Trophoblast cell (in vitro differentiated cells and primary cell): ENCODE results near the gene ATP1A4.

Experiments
- DNase-seq, 2 donors: peaks; one replicate each; pipeline ENCODE4 v3.0.0-alpha.2; 2016
- H2AFZ ChIP-seq: 2 replicates; pipeline ENCODE4 v1.6.1; 2013; ENCODE audit warnings: low read length, moderate library complexity, mild to moderate bottlenecking; ENCODE audit not compliant: insufficient read depth, poor library complexity
- H2AK5ac ChIP-seq: 2 replicates; pipeline ENCODE4 v1.6.1; 2013; ENCODE audit warnings: mild to moderate bottlenecking, low read length
- H2BK120ac ChIP-seq: 2 replicates; pipeline ENCODE4 v1.6.1; 2013; ENCODE audit warnings: low read length, mild to moderate bottlenecking, moderate library complexity; ENCODE audit not compliant: insufficient read depth, poor library complexity
- H2BK12ac ChIP-seq: 2 replicates; pipeline ENCODE4 v1.6.1; 2013; ENCODE audit warnings: mild to moderate bottlenecking, low read length, moderate library complexity
- H2BK5ac ChIP-seq: 2 replicates; pipeline ENCODE4 v1.6.1; 2013; ENCODE audit warnings: low read length, low read depth, moderate library complexity, mild to moderate bottlenecking; ENCODE audit not compliant: poor library complexity
- H3K14ac ChIP-seq: 2 replicates; pipeline ENCODE4 v1.6.1; 2013; ENCODE audit warnings: mild to moderate bottlenecking, low read length
- H3K18ac ChIP-seq: 2 replicates; pipeline ENCODE4 v1.6.1; 2013; ENCODE audit warnings: mild to moderate bottlenecking, low read length
- H3K23ac ChIP-seq: 2 replicates; pipeline ENCODE4 v1.6.1; 2013; ENCODE audit warnings: low read length
- H3K27ac ChIP-seq: 2 replicates; pipeline ENCODE4 v1.5.1; 2013; ENCODE audit warnings: low read depth, mild to moderate bottlenecking, inconsistent platforms, low read length, moderate library complexity
- H3K27me3 ChIP-seq: 2 replicates; pipeline ENCODE4 v1.6.1; 2013; ENCODE audit warnings: inconsistent platforms, mild to moderate bottlenecking, low read length, moderate library complexity; ENCODE audit not compliant: insufficient read depth
- H3K36me3 ChIP-seq, 2 experiments: 1 replicate in 1 of 2; 2 replicates in 1 of 2; pipeline ENCODE4 v1.6.1; 2013; ENCODE audit warnings: low read length in 2 of 2, mild to moderate bottlenecking in 2 of 2, moderate library complexity in 1 of 2; ENCODE audit not compliant: insufficient read depth in 2 of 2, control insufficient read depth in 1 of 2
- H3K4ac ChIP-seq: 2 replicates; pipeline ENCODE4 v1.6.1; 2013; ENCODE audit warnings: low read depth, mild to moderate bottlenecking, low read length, moderate library complexity
- H3K4me1 ChIP-seq, 2 experiments: 1 replicate in 1 of 2; 2 replicates in 1 of 2; pipeline ENCODE4 v1.6.1; 2013; ENCODE audit warnings: low read length in 2 of 2, mild to moderate bottlenecking in 2 of 2, moderate library complexity in 1 of 2; ENCODE audit not compliant: insufficient read depth in 2 of 2, control insufficient read depth in 1 of 2
- H3K4me2 ChIP-seq: 2 replicates; pipeline ENCODE4 v1.6.1; 2013; ENCODE audit warnings: inconsistent platforms, mild to moderate bottlenecking, low read length, moderate library complexity
- H3K4me3 ChIP-seq: 2 replicates; pipeline ENCODE4 v1.5.1; 2013; ENCODE audit warnings: mild to moderate bottlenecking, low read depth, low read length, inconsistent platforms
- H3K79me1 ChIP-seq: one replicate; pipeline ENCODE4 v1.6.1; 2013; ENCODE audit warnings: low read length
- H3K79me2 ChIP-seq: 2 replicates; pipeline ENCODE4 v1.6.1; 2013; ENCODE audit warnings: low read length, mild to moderate bottlenecking; ENCODE audit not compliant: control insufficient read depth, insufficient read depth, poor library complexity
- H3K9ac ChIP-seq: 2 replicates; pipeline ENCODE4 v1.6.1; 2013; ENCODE audit warnings: mild to moderate bottlenecking, low read length
- H3K9me3 ChIP-seq: 2 replicates; pipeline ENCODE4 v1.6.1; 2013; ENCODE audit warnings: low read depth, mild to moderate bottlenecking, control low read depth, inconsistent platforms, low read length; ENCODE audit not compliant: insufficient read depth
- H4K12ac ChIP-seq: 2 replicates; pipeline ENCODE4 v1.6.1; 2013; ENCODE audit warnings: low read depth, mild to moderate bottlenecking, low read length, moderate library complexity
- H4K8ac ChIP-seq: 2 replicates; pipeline ENCODE4 v1.6.1; 2013; ENCODE audit warnings: low read depth, mild to moderate bottlenecking, low read length, moderate library complexity
- H4K91ac ChIP-seq: one replicate; pipeline ENCODE4 v1.6.1; 2013; ENCODE audit warnings: low read depth, mild to moderate bottlenecking, low read length, moderate library complexity
- WGBS: extraction: QIAGEN DNeasy Blood & Tissue Kit; methylation state at CpG from one replicate; pipeline ENCODE4 v1.1.7; 2013; ENCODE audit warnings: missing lambda C conversion rate; ENCODE audit not compliant: insufficient read length, insufficient coverage; ENCODE audit errors: extremely low coverage; 5-methylcytosine and 5-hydroxymethylcytosine counted together

ATP1A4 gene

GRCh38 chr1:160144921-160145320, 6.5 kb upstream of the ATP1A4 start:
- no peak overlapping the region for H2BK5ac ChIP-seq
- H4K12ac ChIP-seq: no peak overlapping the region
- H3K14ac ChIP-seq: no peak overlapping the region
- H2AK5ac ChIP-seq: no peak overlapping the region
- H3K27me3 ChIP-seq: no peaks in the 10 kb centered on the region
- H2BK120ac ChIP-seq: no peak overlapping the region
- H3K23ac ChIP-seq: no peak overlapping the region
- DNase-seq: no peak
- H4K91ac ChIP-seq: no peak overlapping the region
- no peaks in the 10 kb centered on the region for H3K36me3 ChIP-seq
- H3K4ac ChIP-seq: no peak overlapping the region
- no peak overlapping the region for H2BK12ac ChIP-seq
- no CpG with 5 or more reads among the region's 4 CpGs for WGBS
- peaks cover 2% of the 10 kb centered on the region for H3K9me3 ChIP-seq
- H4K8ac ChIP-seq: no peak overlapping the region
- H3K9ac ChIP-seq: no peak overlapping the region
- H3K79me1 ChIP-seq: no peaks in the 10 kb centered on the region
- H3K18ac ChIP-seq: no peak overlapping the region
- no peak overlapping the region for H3K4me3 ChIP-seq
- H3K79me2 ChIP-seq: no peaks in the 10 kb centered on the region
- no peak overlapping the region for H2AFZ ChIP-seq
- H3K27ac ChIP-seq: no peak overlapping the region
- H3K4me1 ChIP-seq: no peaks in the 10 kb centered on the region
- no peak overlapping the region for H3K4me2 ChIP-seq

- Histone ChIP-seq H3K4me1 (no peaks in the 10 kb centered on the region), H2AK5ac (no peak overlapping the region), H2BK5ac (no peak overlapping the region), H4K8ac (no peak overlapping the region), H3K27me3 (no peaks in the 10 kb centered on the region), H3K18ac (no peak overlapping the region), H3K9me3 (peaks cover 2% of the 10 kb centered on the region), H3K23ac (no peak overlapping the region), H3K79me1 (no peaks in the 10 kb centered on the region), H3K27ac (no peak overlapping the region), H4K91ac (no peak overlapping the region), H4K12ac (no peak overlapping the region), H2BK12ac (no peak overlapping the region), H3K4me2 (no peak overlapping the region), H3K4me3 (no peak overlapping the region), H3K79me2 (no peaks in the 10 kb centered on the region), H2AFZ (no peak overlapping the region), H3K4ac (no peak overlapping the region), H3K14ac (no peak overlapping the region), H3K9ac (no peak overlapping the region), H3K36me3 (no peaks in the 10 kb centered on the region), H2BK120ac (no peak overlapping the region)
- DNase-seq: no peak
- no CpG with 5 or more reads among the region's 14 CpGs for WGBS
Observed at GRCh38 chr1:160146107-160146506, 5.3 kb upstream of the ATP1A4 start.

DNA sequence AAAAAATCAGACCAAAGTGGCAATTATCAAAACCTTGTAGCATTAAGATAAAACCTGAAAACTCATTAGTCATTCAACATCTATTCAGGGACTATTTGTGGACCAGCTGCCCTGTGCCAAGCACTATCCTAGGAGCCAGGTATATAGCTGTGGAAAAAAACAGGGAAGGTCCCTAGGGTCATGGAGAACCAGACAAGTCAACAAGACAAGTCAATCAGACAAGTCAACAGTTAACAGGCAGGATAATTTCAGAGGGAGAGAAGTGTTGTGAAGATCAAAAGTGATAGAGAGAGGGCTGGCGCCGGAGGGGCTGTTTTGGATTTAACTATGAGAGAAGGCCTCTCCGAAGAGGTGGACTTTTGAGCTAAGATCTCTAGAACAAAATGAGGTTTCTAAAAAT, 3.3 kb upstream of the ATP1A4 start:
- no peak overlapping the region for H4K91ac ChIP-seq
- no peaks in the 10 kb centered on the region for H3K36me3 ChIP-seq
- H3K27ac ChIP-seq: no peak overlapping the region
- no peak overlapping the region for H3K23ac ChIP-seq
- H2BK12ac ChIP-seq: no peak overlapping the region
- H2AK5ac ChIP-seq: no peak overlapping the region
- H3K79me1 ChIP-seq: no peaks in the 10 kb centered on the region
- no peaks in the 10 kb centered on the region for H3K79me2 ChIP-seq
- no peaks in the 10 kb centered on the region for H3K27me3 ChIP-seq
- H3K18ac ChIP-seq: no peak overlapping the region
- no peak for DNase-seq
- no peak overlapping the region for H3K4me3 ChIP-seq
- H3K4ac ChIP-seq: no peak overlapping the region
- H2AFZ ChIP-seq: no peak overlapping the region
- no peak overlapping the region for H4K12ac ChIP-seq
- no peak overlapping the region for H3K9ac ChIP-seq
- no peak overlapping the region for H3K14ac ChIP-seq
- H3K4me1 ChIP-seq: no peaks in the 10 kb centered on the region
- no peak overlapping the region for H2BK5ac ChIP-seq
- no peak overlapping the region for H4K8ac ChIP-seq
- no peak overlapping the region for H2BK120ac ChIP-seq
- no peak overlapping the region for H3K4me2 ChIP-seq
- peaks cover 2% of the 10 kb centered on the region for H3K9me3 ChIP-seq
- no CpG with 5 or more reads among the region's 3 CpGs for WGBS

- Histone ChIP-seq H4K8ac (no peak overlapping the region), H3K27me3 (no peaks in the 10 kb centered on the region), H2BK12ac (no peak overlapping the region), H3K9me3 (peaks cover 2% of the 10 kb centered on the region), H3K79me1 (no peaks in the 10 kb centered on the region), H3K27ac (no peak overlapping the region), H3K4me2 (no peak overlapping the region), H2AFZ (no peak overlapping the region), H3K23ac (no peak overlapping the region), H3K9ac (no peak overlapping the region), H3K79me2 (no peaks in the 10 kb centered on the region), H3K4ac (no peak overlapping the region), H3K4me3 (no peak overlapping the region), H2AK5ac (no peak overlapping the region), H2BK120ac (no peak overlapping the region), H3K14ac (no peak overlapping the region), H3K18ac (no peak overlapping the region), H4K12ac (no peak overlapping the region), H3K36me3 (no peaks in the 10 kb centered on the region), H2BK5ac (no peak overlapping the region), H3K4me1 (no peaks in the 10 kb centered on the region), H4K91ac (no peak overlapping the region)
- no peak for DNase-seq
Observed at GRCh38 chr1:160149233-160149632, 2.2 kb upstream of the ATP1A4 start.
